Endodermal cell (in vitro differentiated cells): Measurements from ENCODE around the gene OR10J5. TPM values are rescaled to one million over a fixed set of nuclear protein-coding genes. Genes with fewer than 3 reads are reported as not detected.
"Not testable (repeated sequence)": the region's sequence is repeated elsewhere in the genome, so short reads cannot be mapped to it uniquely, and the experiment has no call there.

Experiments used
- DNase-seq: peaks from one replicate; pipeline ENCODE4 v3.0.0-alpha.2; 2017
- H3K27ac ChIP-seq: 2 replicates; pipeline ENCODE4 v1.5.1; 2013; ENCODE audit warnings: mild to moderate bottlenecking, low read depth, low read length, moderate library complexity
- H3K27me3 ChIP-seq: 2 replicates; pipeline ENCODE4 v1.6.1; 2013; ENCODE audit warnings: mild to moderate bottlenecking, low read length, moderate library complexity; ENCODE audit not compliant: insufficient read depth, control insufficient read depth, poor library complexity, severe bottlenecking
- H3K36me3 ChIP-seq: 2 replicates; pipeline ENCODE4 v1.7.0; 2013; ENCODE audit warnings: mild to moderate bottlenecking, low read length, moderate library complexity; ENCODE audit not compliant: control insufficient read depth, insufficient read depth
- H3K4me1 ChIP-seq: one replicate; pipeline ENCODE4 v1.7.0; 2013; ENCODE audit warnings: low read length; ENCODE audit not compliant: control insufficient read depth, insufficient read depth
- H3K4me3 ChIP-seq: 2 replicates; pipeline ENCODE4 v1.5.1; 2013; ENCODE audit warnings: mild to moderate bottlenecking, low read length, moderate library complexity
- H3K9ac ChIP-seq: 2 replicates; pipeline ENCODE4 v1.6.1; 2013; ENCODE audit warnings: mild to moderate bottlenecking, low read length, moderate library complexity; ENCODE audit not compliant: poor library complexity, severe bottlenecking; ENCODE audit errors: extremely low read depth
- H3K9me3 ChIP-seq: 2 replicates; pipeline ENCODE4 v1.6.1; 2013; ENCODE audit warnings: mild to moderate bottlenecking, low read length, moderate library complexity; ENCODE audit not compliant: control insufficient read depth
- H3K27ac Mint-ChIP-seq: 2 replicates; pipeline ENCODE4 v1.8.0; 2020; ENCODE audit warnings: mixed read lengths
- H3K27me3 Mint-ChIP-seq: 2 replicates; pipeline ENCODE4 v1.8.0; 2021; ENCODE audit warnings: mild to moderate bottlenecking, mixed read lengths; ENCODE audit not compliant: insufficient read depth
- H3K36me3 Mint-ChIP-seq: 2 replicates; pipeline ENCODE4 v1.8.0; 2020; ENCODE audit warnings: low read depth, mixed read lengths
- H3K4me1 Mint-ChIP-seq: 2 replicates; pipeline ENCODE4 v1.8.0; 2020; ENCODE audit warnings: mixed read lengths
- H3K4me3 Mint-ChIP-seq: 2 replicates; pipeline ENCODE4 v1.8.0; 2020; ENCODE audit warnings: mild to moderate bottlenecking, moderate library complexity, mixed read lengths
- H3K9me3 Mint-ChIP-seq: 2 replicates; pipeline ENCODE4 v1.8.0; 2020; ENCODE audit warnings: mild to moderate bottlenecking, mixed read lengths
- WGBS, 2 experiments: methylation state at CpG; one replicate each; pipeline versions ENCODE4 v1.1.5 to v1.1.7; 2013; ENCODE audit warnings: missing lambda C conversion rate in 2 of 2, mixed read lengths in 1 of 2; ENCODE audit not compliant: insufficient coverage in 1 of 2, insufficient read length in 1 of 2; 5-methylcytosine and 5-hydroxymethylcytosine counted together
- total RNA-seq, 2 donors: library from RNA; stranded (reverse); fragmentation: NEBNext Ultra II Directional in 1 of 2; extraction: Animal tissue kit (Norgen Biotek cat#: 25700) in 1 of 2; gene quantifications; 2 replicates in 1 of 2; 3 replicates in 1 of 2; pipeline ENCODE4 v1.2.1, GENCODE V29; 2021
- TF ChIP-seq, protein P1 (sequence below): fragments of 200-600 bp; sonication (generic); conservative IDR thresholded peaks from 2 replicates; pipeline ENCODE4 v1.5.0; 2021; ENCODE audit warnings: antibody characterized with exemption, mild to moderate bottlenecking

OR10J5 gene
- total RNA-seq, 2 donors from 2014 or later, result not detected

GRCh38 chr1:159532922-159533321 is 2.9 kb downstream of the OR10J5 start:
- Histone ChIP-seq H3K4me3 (no peak overlapping the region), H3K27me3 (no peaks in the 10 kb centered on the region), H3K4me1 (no peaks in the 10 kb centered on the region), H3K27ac (no peak overlapping the region), H3K9me3 (peaks cover 4% of the 10 kb centered on the region), H3K36me3 (no peaks in the 10 kb centered on the region), H3K9ac (no peak overlapping the region)
- DNase-seq, result no peak
- TF ChIP-seq, protein P1, sequence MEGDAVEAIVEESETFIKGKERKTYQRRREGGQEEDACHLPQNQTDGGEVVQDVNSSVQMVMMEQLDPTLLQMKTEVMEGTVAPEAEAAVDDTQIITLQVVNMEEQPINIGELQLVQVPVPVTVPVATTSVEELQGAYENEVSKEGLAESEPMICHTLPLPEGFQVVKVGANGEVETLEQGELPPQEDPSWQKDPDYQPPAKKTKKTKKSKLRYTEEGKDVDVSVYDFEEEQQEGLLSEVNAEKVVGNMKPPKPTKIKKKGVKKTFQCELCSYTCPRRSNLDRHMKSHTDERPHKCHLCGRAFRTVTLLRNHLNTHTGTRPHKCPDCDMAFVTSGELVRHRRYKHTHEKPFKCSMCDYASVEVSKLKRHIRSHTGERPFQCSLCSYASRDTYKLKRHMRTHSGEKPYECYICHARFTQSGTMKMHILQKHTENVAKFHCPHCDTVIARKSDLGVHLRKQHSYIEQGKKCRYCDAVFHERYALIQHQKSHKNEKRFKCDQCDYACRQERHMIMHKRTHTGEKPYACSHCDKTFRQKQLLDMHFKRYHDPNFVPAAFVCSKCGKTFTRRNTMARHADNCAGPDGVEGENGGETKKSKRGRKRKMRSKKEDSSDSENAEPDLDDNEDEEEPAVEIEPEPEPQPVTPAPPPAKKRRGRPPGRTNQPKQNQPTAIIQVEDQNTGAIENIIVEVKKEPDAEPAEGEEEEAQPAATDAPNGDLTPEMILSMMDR, result no peak
- H3K27ac Mint-ChIP-seq, result no peak overlapping the region
- no peak overlapping the region for H3K4me3 Mint-ChIP-seq
- peaks cover 58% of the 10 kb centered on the region for H3K9me3 Mint-ChIP-seq
- H3K27me3 Mint-ChIP-seq, result no peaks in the 10 kb centered on the region
- no peaks in the 10 kb centered on the region for H3K4me1 Mint-ChIP-seq
- no peaks in the 10 kb centered on the region for H3K36me3 Mint-ChIP-seq

GRCh38 chr1:159524792-159525191 is 11.0 kb downstream of the OR10J5 start:
- 60% methylated on average over 1 of the region's 2 CpGs; no CpG with 5 or more reads in 1 of the 2 experiments for WGBS, 2 experiments
- not testable (repeated sequence) for H3K4me3 ChIP-seq, H3K36me3 Mint-ChIP-seq, H3K27ac Mint-ChIP-seq, H3K9ac ChIP-seq, H3K27me3 ChIP-seq, DNase-seq, H3K4me1 Mint-ChIP-seq, H3K4me3 Mint-ChIP-seq, H3K4me1 ChIP-seq, H3K36me3 ChIP-seq, H3K9me3 ChIP-seq, H3K27me3 Mint-ChIP-seq, H3K27ac ChIP-seq
- peaks cover 59% of the 10 kb centered on the region for H3K9me3 Mint-ChIP-seq

- H3K9me3 ChIP-seq, result peaks cover 10% of the 10 kb centered on the region
- no peaks in the 10 kb centered on the region for H3K36me3 ChIP-seq
- no peak for DNase-seq
- no peaks in the 10 kb centered on the region for H3K27me3 ChIP-seq
- Mint-ChIP-seq H3K36me3 (no peaks in the 10 kb centered on the region), H3K27ac (no peak overlapping the region), H3K4me3 (no peak overlapping the region), H3K4me1 (no peaks in the 10 kb centered on the region), H3K9me3 (peaks cover 38% of the 10 kb centered on the region), H3K27me3 (no peaks in the 10 kb centered on the region)
- no peak overlapping the region for H3K27ac ChIP-seq
- TF ChIP-seq, protein P1, result no peak
- no peak overlapping the region for H3K4me3 ChIP-seq
- 77% methylated on average over 2 of the region's 2 CpGs; no CpG with 5 or more reads in 1 of the 2 experiments for WGBS, 2 experiments
- H3K4me1 ChIP-seq, result no peaks in the 10 kb centered on the region
- H3K9ac ChIP-seq, result no peak overlapping the region
Observed at GRCh38 chr1:159510229-159510541, 25.6 kb downstream of the OR10J5 start.

DNA sequence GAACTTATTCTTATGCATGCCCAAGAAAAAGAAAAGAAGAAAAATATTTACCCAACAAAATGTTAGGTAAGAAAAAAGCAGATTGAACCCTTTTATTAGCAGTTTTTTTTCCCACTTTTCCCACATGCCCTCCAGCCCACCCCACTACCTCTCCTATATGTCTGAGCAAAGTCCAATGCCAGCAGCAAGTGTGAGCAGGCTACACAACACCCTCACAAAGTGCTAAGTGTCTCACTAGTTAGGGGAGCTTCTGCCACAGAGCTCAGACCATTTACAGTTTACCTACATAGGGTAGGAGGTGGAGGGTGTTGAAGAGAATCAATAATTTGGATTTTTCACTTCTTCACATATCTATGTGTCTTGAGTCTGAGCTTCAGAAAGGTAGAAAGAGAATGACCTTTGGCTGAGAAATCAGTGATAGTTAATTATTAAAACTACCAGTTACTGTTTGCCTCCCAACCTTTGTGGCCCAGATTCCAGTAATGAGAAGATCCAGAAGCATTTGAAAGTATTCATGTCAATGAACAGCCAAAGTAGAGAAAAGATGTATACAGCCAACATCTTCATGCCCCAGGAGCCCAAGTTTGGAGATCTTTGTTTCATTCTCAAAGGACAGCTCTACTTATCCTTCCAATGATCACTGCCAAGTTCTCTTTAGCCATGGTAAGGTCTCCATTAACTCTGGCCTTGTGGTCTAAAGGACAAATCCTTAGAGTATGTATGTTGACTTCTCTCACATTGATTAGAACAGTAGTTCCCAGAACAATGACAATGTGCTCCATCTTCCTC is 26.2 kb downstream of the OR10J5 start:
- H3K4me3 ChIP-seq, result no peak overlapping the region
- Mint-ChIP-seq H3K27ac (no peak overlapping the region), H3K9me3 (peaks cover 37% of the 10 kb centered on the region), H3K4me1 (no peaks in the 10 kb centered on the region), H3K27me3 (no peaks in the 10 kb centered on the region), H3K4me3 (no peak overlapping the region), H3K36me3 (no peaks in the 10 kb centered on the region)
- TF ChIP-seq, protein P1, result no peak
- DNase-seq, result no peak
- peaks cover 10% of the 10 kb centered on the region for H3K9me3 ChIP-seq
- H3K4me1 ChIP-seq, result no peaks in the 10 kb centered on the region
- no peaks in the 10 kb centered on the region for H3K36me3 ChIP-seq
- no peak overlapping the region for H3K9ac ChIP-seq
- no peak overlapping the region for H3K27ac ChIP-seq
- no peaks in the 10 kb centered on the region for H3K27me3 ChIP-seq
